IMR-90 (cell line): ENCODE results near the gene TBCEL. TPM values are rescaled to one million over a fixed set of nuclear protein-coding genes. Genes with fewer than 3 reads are reported as not detected.

ENCODE experiments used
- ATAC-seq: fragments of 200-7000 bp; cut with Tn5 transposase; 2 replicates; pipeline ENCODE4 v1.9.1; 2020; ENCODE audit warnings: low read depth, mild to moderate bottlenecking, moderate library complexity
- BruUV-seq: library from RNA; stranded (reverse); fragments of 400-500 nt; replicated peaks from 2 replicates; lab custom pipeline; 2021; lab: Mats Ljungman, UMichigan
- CTCF ChIA-PET: fragments of 300-600 bp; formaldehyde crosslinking; extraction: SDS; loops from one replicate; lab custom pipeline; 2021; ENCODE audit warnings: antibody characterized with exemption; lab: Yijun Ruan, JAX
- POLR2A ChIA-PET: fragments of 300-600 bp; sonication (Branson Sonifier 250); formaldehyde crosslinking; loops from one replicate; lab custom pipeline; 2022; ENCODE audit warnings: antibody characterized with exemption; ENCODE audit not compliant: unreplicated experiment; lab: Charles Lee
- DNase-seq: peaks from one replicate; pipeline ENCODE4 v3.0.0; 2013
- H2AFZ ChIP-seq: replicated peaks from 2 replicates; pipeline ENCODE3; 2013; ENCODE audit warnings: low read length, mild to moderate bottlenecking; ENCODE audit not compliant: poor library complexity
- H2AK5ac ChIP-seq: 2 replicates; pipeline ENCODE4 v1.6.1; 2013; ENCODE audit warnings: low read depth, low read length, inconsistent platforms
- H2AK9ac ChIP-seq: replicated peaks from 2 replicates; pipeline ENCODE3; 2013; ENCODE audit warnings: mild to moderate bottlenecking, low read depth, low read length, moderate library complexity; ENCODE audit not compliant: poor library complexity
- H2BK120ac ChIP-seq: 2 replicates; pipeline ENCODE4 v1.6.1; 2013; ENCODE audit warnings: low read depth, low read length, inconsistent platforms
- H2BK15ac ChIP-seq: 3 replicates; pipeline ENCODE4 v1.6.1; 2013; ENCODE audit warnings: low read depth, low read length, inconsistent platforms
- H2BK20ac ChIP-seq: 2 replicates; pipeline ENCODE4 v1.6.1; 2013; ENCODE audit warnings: low read depth, mild to moderate bottlenecking, inconsistent platforms, low read length, moderate library complexity
- H2BK5ac ChIP-seq: 2 replicates; pipeline ENCODE4 v1.6.1; 2013; ENCODE audit warnings: mild to moderate bottlenecking, low read depth, low read length, inconsistent platforms; ENCODE audit not compliant: poor library complexity, severe bottlenecking
- H3K14ac ChIP-seq: replicated peaks from 2 replicates; pipeline ENCODE4 v1.6.1; 2013; ENCODE audit warnings: low read depth, low read length, inconsistent platforms
- H3K18ac ChIP-seq: 2 replicates; pipeline ENCODE4 v1.6.1; 2013; ENCODE audit warnings: low read depth, low read length, control low read depth
- H3K23ac ChIP-seq: 2 replicates; pipeline ENCODE4 v1.6.1; 2013; ENCODE audit warnings: low read depth, low read length, inconsistent platforms
- H3K27ac ChIP-seq: 2 replicates; pipeline ENCODE4 v1.5.1; 2013; ENCODE audit warnings: mild to moderate bottlenecking, control low read depth, low read length; ENCODE audit not compliant: insufficient read depth
- H3K27me3 ChIP-seq: 2 replicates; pipeline ENCODE4 v1.6.1; 2013; ENCODE audit warnings: low read length; ENCODE audit not compliant: control insufficient read depth, insufficient read depth
- H3K36me3 ChIP-seq: 2 replicates; pipeline ENCODE4 v1.6.1; 2013; ENCODE audit warnings: low read length, mixed read lengths; ENCODE audit not compliant: control insufficient read depth, insufficient read depth
- H3K4ac ChIP-seq: 2 replicates; pipeline ENCODE4 v1.6.1; 2013; ENCODE audit warnings: low read depth, low read length, inconsistent platforms
- H3K4me1 ChIP-seq: 2 replicates; pipeline ENCODE4 v1.6.1; 2013; ENCODE audit warnings: low read length, mixed read lengths; ENCODE audit not compliant: control insufficient read depth, insufficient read depth
- H3K4me2 ChIP-seq: 2 replicates; pipeline ENCODE4 v1.6.1; 2013; ENCODE audit warnings: low read depth, mild to moderate bottlenecking, control low read depth, low read length, moderate library complexity
- H3K4me3 ChIP-seq: 2 replicates; pipeline ENCODE4 v1.5.1; 2013; ENCODE audit warnings: low read depth, mild to moderate bottlenecking, control low read depth, low read length, moderate library complexity; ENCODE audit not compliant: insufficient read depth
- H3K56ac ChIP-seq: 2 replicates; pipeline ENCODE4 v1.6.1; 2013; ENCODE audit warnings: low read length, inconsistent platforms; ENCODE audit not compliant: insufficient read depth; ENCODE audit errors: extremely low read depth
- H3K79me1 ChIP-seq, 2 experiments: 2 replicates each; pipeline ENCODE4 v1.6.1; 2013; ENCODE audit warnings: low read length in 2 of 2, inconsistent platforms in 1 of 2, low read depth in 1 of 2
- H3K9ac ChIP-seq: 2 replicates; pipeline ENCODE4 v1.6.1; 2013; ENCODE audit warnings: low read depth, low read length, control low read depth
- H3K9me1 ChIP-seq: 2 replicates; pipeline ENCODE4 v1.6.1; 2013; ENCODE audit warnings: low read length, inconsistent platforms; ENCODE audit not compliant: insufficient read depth
- H3K9me3 ChIP-seq: 2 replicates; pipeline ENCODE4 v1.6.1; 2013; ENCODE audit warnings: low read length; ENCODE audit not compliant: control insufficient read depth, insufficient read depth
- H4K20me1 ChIP-seq: 2 replicates; pipeline ENCODE4 v1.6.1; 2013; ENCODE audit warnings: low read length, inconsistent platforms; ENCODE audit not compliant: insufficient read depth
- H4K5ac ChIP-seq: 2 replicates; pipeline ENCODE4 v1.6.1; 2013; ENCODE audit warnings: mild to moderate bottlenecking, low read depth, low read length, control low read depth
- H4K8ac ChIP-seq, 2 experiments: 2 replicates each; pipeline ENCODE4 v1.6.1; 2013; ENCODE audit warnings: low read depth in 2 of 2, low read length in 2 of 2, control low read depth in 1 of 2, inconsistent platforms in 1 of 2
- H4K91ac ChIP-seq: 2 replicates; pipeline ENCODE4 v1.6.1; 2013; ENCODE audit warnings: low read depth, low read length, inconsistent platforms; ENCODE audit not compliant: insufficient read depth
- BHLHE40 ChIP-seq: fragments of 150-350 bp; IDR thresholded peaks from 2 replicates; pipeline ENCODE4 v1.6.1; 2016; ENCODE audit warnings: mild to moderate bottlenecking, low read depth, low read length
- ELK1 ChIP-seq: fragments of 150-350 bp; IDR thresholded peaks from 2 replicates; pipeline ENCODE4 v1.6.1; 2016; ENCODE audit warnings: low read depth, mild to moderate bottlenecking, low read length, moderate library complexity, borderline replicate concordance
- FOS ChIP-seq: fragments of 150-350 bp; IDR thresholded peaks from 2 replicates; pipeline ENCODE4 v1.6.1; 2016; ENCODE audit warnings: low read depth, low read length
- MAFK ChIP-seq: IDR thresholded peaks from 2 replicates; pipeline ENCODE4 v1.6.1; 2012; ENCODE audit warnings: low read depth, low read length, improper control_type of control experiment
- NFE2L2 ChIP-seq: fragments of 150-350 bp; IDR thresholded peaks from 2 replicates; pipeline ENCODE4 v1.6.1; 2016; ENCODE audit warnings: low read depth, mild to moderate bottlenecking, low read length
- POLR2A ChIP-seq: IDR thresholded peaks from 2 replicates; pipeline ENCODE4 v1.6.1; 2012; ENCODE audit warnings: mild to moderate bottlenecking, low read depth, low read length
- RAD21 ChIP-seq: IDR thresholded peaks from 2 replicates; pipeline ENCODE4 v1.6.1; 2012; ENCODE audit warnings: low read length, improper control_type of control experiment
- RCOR1 ChIP-seq: IDR thresholded peaks from 2 replicates; pipeline ENCODE4 v1.6.1; 2012; ENCODE audit warnings: mild to moderate bottlenecking, low read length, improper control_type of control experiment; ENCODE audit not compliant: insufficient replicate concordance
- RFX5 ChIP-seq: IDR thresholded peaks from 2 replicates; pipeline ENCODE4 v1.8.0; 2012; ENCODE audit warnings: low read depth, mild to moderate bottlenecking, low read length, moderate library complexity
- SMC3 ChIP-seq: fragments of 150-350 bp; IDR thresholded peaks from 2 replicates; pipeline ENCODE4 v1.6.1; 2016; ENCODE audit warnings: low read depth, mild to moderate bottlenecking, antibody characterized with exemption, low read length, moderate library complexity
- WGBS, 2 experiments: methylation state at CpG; one replicate each; pipeline versions ENCODE4 v1.1.5 to v1.1.7; 2013; ENCODE audit warnings: missing lambda C conversion rate in 2 of 2; ENCODE audit not compliant: insufficient read length in 1 of 2; ENCODE audit errors: extremely low coverage in 2 of 2; 5-methylcytosine and 5-hydroxymethylcytosine counted together
- dilution Hi-C: fragments of 300-500 bp; cut with HindIII; formaldehyde crosslinking; loops from one replicate; pipeline ENCODE4 v1.14.3; 2018; ENCODE audit warnings: low sequenced_read_pairs; ENCODE audit not compliant: unreplicated experiment
- in situ Hi-C: fragments of 300-500 bp; cut with MboI; formaldehyde crosslinking; loops from 3 replicates; pipeline ENCODE4 v1.14.3; 2019; ENCODE audit warnings: low sequenced_read_pairs, inconsistent platforms, mixed read lengths
- intact Hi-C: fragments of 100-400 bp; cut with micrococcal nuclease; formaldehyde crosslinking; loops from 2 replicates; pipeline ENCODE4 v1.10.0; 2022
- polyA plus RNA-seq, 3 experiments: library from polyadenylated mRNA; depleted of rRNA; stranded (reverse); fragments of >200 nt; gene quantifications; 2 replicates each; pipeline ENCODE4 v1.2.3, GENCODE V29; 2012; ENCODE audit warnings: low replicate concordance in 1 of 3
- total RNA-seq: library from RNA; depleted of rRNA; stranded (reverse); fragments of >200 nt; gene quantifications from 2 replicates; pipeline ENCODE4 v1.2.3, GENCODE V29; 2012
- TF ChIP-seq, protein P1 (sequence below): fragments of 150-350 bp; IDR thresholded peaks from 2 replicates; pipeline ENCODE4 v1.6.1; 2017; ENCODE audit warnings: mild to moderate bottlenecking, antibody characterized with exemption, low read length, low read depth
- TF ChIP-seq, protein P2 (sequence below): conservative IDR thresholded peaks from 2 replicates; pipeline ENCODE4 v1.5.1; 2012; ENCODE audit warnings: mild to moderate bottlenecking, low read depth, low read length, improper control_type of control experiment

Gene TBCEL
- total and polyA plus RNA-seq, 2 of the 4 experiments (the other 2 are of a cell fraction) = 7.1 to 21.0 TPM

- H3K9me3 ChIP-seq = no peaks in the 10 kb centered on the region
- no peak for DNase-seq
- H3K27me3 ChIP-seq = no peaks in the 10 kb centered on the region
- no peak for ATAC-seq
- in situ Hi-C loops = no loop called here
- no peak overlapping the region for H3K23ac ChIP-seq
- H2AFZ ChIP-seq = no peak overlapping the region
- no peak for TF ChIP-seq POLR2A
- TF ChIP-seq MAFK = no peak
- TF ChIP-seq, protein P1, sequence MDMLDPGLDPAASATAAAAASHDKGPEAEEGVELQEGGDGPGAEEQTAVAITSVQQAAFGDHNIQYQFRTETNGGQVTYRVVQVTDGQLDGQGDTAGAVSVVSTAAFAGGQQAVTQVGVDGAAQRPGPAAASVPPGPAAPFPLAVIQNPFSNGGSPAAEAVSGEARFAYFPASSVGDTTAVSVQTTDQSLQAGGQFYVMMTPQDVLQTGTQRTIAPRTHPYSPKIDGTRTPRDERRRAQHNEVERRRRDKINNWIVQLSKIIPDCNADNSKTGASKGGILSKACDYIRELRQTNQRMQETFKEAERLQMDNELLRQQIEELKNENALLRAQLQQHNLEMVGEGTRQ = no peak
- TF ChIP-seq FOS = no peak
- TF ChIP-seq BHLHE40 = no peak
- TF ChIP-seq RFX5 = no peak
- no peak for TF ChIP-seq SMC3
- TF ChIP-seq ELK1 = no peak
- TF ChIP-seq RCOR1 = no peak
- TF ChIP-seq, protein P2, sequence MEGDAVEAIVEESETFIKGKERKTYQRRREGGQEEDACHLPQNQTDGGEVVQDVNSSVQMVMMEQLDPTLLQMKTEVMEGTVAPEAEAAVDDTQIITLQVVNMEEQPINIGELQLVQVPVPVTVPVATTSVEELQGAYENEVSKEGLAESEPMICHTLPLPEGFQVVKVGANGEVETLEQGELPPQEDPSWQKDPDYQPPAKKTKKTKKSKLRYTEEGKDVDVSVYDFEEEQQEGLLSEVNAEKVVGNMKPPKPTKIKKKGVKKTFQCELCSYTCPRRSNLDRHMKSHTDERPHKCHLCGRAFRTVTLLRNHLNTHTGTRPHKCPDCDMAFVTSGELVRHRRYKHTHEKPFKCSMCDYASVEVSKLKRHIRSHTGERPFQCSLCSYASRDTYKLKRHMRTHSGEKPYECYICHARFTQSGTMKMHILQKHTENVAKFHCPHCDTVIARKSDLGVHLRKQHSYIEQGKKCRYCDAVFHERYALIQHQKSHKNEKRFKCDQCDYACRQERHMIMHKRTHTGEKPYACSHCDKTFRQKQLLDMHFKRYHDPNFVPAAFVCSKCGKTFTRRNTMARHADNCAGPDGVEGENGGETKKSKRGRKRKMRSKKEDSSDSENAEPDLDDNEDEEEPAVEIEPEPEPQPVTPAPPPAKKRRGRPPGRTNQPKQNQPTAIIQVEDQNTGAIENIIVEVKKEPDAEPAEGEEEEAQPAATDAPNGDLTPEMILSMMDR = no peak
- TF ChIP-seq NFE2L2 = no peak
- TF ChIP-seq RAD21 = no peak
- no peak overlapping the region for H2BK15ac ChIP-seq
- dilution Hi-C loops = no loop called here
- no peak overlapping the region for H3K56ac ChIP-seq
- H2AK9ac ChIP-seq = no peak overlapping the region
- no peaks in the 10 kb centered on the region for H3K79me1 ChIP-seq
- ChIA-PET CTCF (no interaction called here), POLR2A (no interaction called here)
- peaks cover 5% of the 10 kb centered on the region; the same call in 1 of the 2 replicates for H3K4me1 ChIP-seq
- intact Hi-C loops = loop anchor here (5.0 kb wide), 1 partner anchor 40 kb away; no protein-coding TSS in a partner anchor
- H3K18ac ChIP-seq = no peak overlapping the region
- H3K4me3 ChIP-seq = no peak overlapping the region
- H2BK5ac ChIP-seq = no peak overlapping the region
- H3K14ac ChIP-seq = no peak overlapping the region
- H4K20me1 ChIP-seq = peaks cover 11% of the 10 kb centered on the region; the same call in 1 of the 2 replicates
- H4K5ac ChIP-seq = no peak overlapping the region
- peaks cover 7% of the 10 kb centered on the region for H3K9me1 ChIP-seq
- no CpG with 5 or more reads among the region's 3 CpGs for WGBS, 2 experiments
- no peak overlapping the region for H4K8ac ChIP-seq
- H2BK20ac ChIP-seq = no peak overlapping the region
- no peak overlapping the region for H3K4ac ChIP-seq
- BruUV-seq = no TSS peak
- no peak overlapping the region for H2BK120ac ChIP-seq
- no peak overlapping the region for H4K91ac ChIP-seq
- no peak overlapping the region for H3K4me2 ChIP-seq
- no peak overlapping the region for H2AK5ac ChIP-seq
- peaks cover 8% of the 10 kb centered on the region for H3K36me3 ChIP-seq
- H3K27ac ChIP-seq = no peak overlapping the region
- H3K9ac ChIP-seq = no peak overlapping the region
These were observed 43.1 kb downstream of the TBCEL start for GRCh38 chr11:121067026-121067425.
